ENCODE results near the gene CABP1.

CABP1 gene

DNA sequence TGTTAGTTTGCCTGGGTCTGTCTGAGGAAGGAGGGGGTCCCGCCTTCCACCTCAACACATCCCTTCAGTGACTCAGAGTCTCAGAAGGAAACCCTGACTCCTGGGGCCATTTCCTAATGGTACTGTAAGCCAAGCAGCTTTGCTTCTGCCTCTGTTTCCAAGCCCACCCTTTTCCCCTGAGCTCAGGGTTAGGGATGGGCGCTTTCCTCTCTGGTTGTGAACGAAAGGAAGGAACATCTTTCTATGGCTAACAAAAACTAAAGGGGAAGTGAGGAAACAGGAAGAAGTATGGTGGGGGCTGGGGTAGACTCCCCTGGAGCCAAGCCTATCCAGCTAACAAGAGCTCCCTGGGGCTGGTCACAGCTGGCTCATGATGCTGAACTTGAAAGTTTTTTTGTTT is 58.2 kb downstream of the CABP1 start:
- DNase-seq = no peak

DNA sequence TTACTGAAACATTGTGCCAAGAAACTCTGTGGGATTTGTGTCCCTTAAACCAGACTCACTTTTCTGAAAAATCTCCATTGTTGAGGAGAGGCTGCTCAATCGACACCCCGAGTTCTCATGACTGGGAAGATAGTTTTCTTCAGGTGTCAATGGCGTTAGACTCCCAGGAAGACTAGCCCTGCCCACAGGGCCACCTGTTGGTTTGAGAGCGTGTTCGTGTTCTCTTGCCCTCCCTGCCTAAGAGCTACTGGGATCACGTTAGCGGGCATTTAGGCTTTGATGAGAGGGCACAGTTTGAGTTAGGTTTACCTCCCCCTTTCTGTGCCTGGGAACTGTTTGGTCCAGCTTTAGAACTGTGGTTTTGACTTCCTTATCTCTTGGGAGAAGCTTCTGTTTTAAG is 59.1 kb downstream of the CABP1 start:
- no peak for DNase-seq

DNA sequence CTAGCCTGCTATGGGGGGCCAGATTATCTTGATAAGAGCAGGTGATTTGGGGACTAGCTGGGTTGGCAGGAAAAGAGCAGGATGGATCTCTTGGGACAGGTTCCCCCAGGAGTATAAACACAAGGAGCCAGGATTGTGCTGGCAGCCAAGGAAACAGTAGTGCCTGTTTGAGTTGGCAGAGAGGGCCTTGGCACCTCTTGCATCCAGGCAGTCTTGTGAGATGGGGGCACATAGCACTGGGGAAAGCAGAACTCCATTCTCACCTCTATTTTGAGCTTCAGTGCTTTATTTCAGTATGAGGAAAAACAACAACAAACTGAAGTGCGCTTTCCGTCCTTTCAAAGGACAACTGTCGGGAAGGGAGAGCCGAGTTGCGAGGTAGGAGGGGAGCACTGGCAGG is 60.5 kb downstream of the CABP1 start:
- no peak for DNase-seq

DNA sequence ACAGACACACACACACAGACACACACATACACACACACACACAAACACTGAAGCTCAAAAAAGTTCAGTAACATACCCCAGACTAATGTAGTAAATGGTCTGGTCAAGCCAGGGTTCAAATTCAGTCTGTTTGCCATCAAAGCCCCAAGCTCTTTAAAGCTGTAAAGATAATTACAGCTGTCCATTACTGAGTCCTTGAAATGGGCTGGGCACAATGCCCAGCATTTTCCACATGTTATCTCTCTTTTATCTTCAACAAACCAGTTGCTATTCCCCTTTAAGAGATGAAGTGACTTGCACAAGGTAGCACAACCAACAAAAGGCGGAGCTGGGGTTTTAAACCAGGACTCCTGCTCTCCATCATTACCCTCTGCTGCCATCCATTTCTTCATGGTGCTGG is 62.2 kb downstream of the CABP1 start:
- peak; percentile 53 for DNase-seq

DNA sequence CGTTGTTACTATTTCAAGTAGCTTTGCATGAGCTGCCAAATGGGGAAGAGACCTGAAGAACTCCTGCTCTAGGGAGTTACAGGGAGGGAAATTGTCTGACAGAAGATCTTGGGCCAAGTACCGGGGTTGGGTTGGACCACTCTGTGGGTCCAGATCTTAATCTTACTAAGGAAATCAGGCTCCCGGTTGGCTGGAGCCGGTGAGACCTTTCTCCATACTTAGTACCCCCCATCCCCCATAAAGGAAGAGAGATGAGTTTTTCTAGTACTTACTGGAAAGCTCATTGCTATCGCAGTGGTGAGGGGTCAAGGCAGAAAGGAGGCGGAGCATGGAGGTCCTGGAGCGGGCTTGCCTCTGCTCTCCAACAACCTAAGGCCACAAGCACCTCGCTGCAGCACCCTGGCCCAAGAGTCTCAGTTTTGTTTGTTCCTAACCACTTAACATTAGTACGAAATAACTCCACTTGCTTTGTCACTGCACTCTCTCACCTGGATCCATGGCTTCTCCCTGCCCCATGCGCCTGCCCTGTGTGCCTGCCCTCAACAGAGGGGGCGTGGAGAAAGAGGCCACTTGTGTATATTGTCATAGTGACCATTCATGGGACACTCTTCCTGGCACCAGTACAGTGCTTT is 63.0 kb downstream of the CABP1 start:
- DNase-seq = no peak

DNA sequence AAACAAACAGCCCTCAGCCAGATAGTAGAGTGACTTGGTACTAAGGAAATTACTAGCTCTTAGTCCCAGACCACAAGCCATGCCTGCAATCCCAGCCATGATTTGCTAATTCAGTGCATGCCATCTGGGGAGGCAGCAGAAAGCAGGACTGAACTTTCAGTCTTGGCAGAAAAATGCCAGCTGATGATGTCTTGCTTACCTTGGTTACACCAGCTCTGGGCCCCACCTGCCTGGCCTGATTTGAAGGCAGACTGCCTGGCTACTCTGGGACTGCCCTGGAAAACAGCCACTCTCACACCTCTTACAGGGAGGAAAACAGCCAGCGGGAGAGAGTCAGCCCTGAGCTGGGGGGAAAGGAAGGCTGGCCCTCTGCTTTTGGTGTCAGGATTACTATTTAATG is 65.2 kb downstream of the CABP1 start:
- DNase-seq = no peak

DNA sequence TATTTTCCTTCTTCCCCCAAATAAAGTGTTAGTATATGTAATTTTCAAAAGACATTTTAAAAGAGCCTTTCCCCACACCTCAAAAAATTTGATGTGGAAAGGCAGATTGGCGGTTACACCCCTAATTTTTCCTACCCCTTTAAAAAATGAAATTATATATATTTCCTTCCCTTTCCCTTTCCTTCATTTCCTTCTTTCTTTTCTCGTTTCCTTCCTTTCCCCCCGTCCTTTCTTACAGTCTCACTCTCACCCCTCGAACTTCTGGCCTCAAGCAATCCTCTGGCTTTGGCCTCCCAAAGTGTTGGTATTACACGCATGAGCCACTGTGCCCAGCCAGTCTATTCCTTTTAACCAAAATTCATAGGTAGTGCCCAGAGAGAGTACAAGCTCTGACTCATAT is 65.6 kb downstream of the CABP1 start:
- no peak for DNase-seq

DNA sequence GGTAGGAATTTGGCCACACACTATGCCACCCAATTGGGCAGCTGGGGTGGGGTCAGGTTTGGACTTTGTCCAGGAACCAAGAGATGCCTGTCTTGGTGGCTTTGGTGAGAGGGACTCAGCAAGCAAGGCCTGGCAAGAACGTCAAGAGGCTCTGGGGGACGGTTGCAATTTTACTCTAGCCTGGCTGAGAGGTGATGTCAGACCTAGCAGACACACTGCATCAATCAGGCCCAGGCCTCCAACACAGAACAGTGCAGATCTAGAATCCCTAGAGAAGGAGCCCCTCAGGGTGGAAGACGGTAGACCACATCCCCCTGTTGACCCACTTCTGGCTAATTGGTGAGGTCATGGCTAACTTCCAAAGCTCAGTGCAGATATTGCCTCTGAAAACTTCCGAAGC is 68.2 kb downstream of the CABP1 start:
- no peak for DNase-seq

DNA sequence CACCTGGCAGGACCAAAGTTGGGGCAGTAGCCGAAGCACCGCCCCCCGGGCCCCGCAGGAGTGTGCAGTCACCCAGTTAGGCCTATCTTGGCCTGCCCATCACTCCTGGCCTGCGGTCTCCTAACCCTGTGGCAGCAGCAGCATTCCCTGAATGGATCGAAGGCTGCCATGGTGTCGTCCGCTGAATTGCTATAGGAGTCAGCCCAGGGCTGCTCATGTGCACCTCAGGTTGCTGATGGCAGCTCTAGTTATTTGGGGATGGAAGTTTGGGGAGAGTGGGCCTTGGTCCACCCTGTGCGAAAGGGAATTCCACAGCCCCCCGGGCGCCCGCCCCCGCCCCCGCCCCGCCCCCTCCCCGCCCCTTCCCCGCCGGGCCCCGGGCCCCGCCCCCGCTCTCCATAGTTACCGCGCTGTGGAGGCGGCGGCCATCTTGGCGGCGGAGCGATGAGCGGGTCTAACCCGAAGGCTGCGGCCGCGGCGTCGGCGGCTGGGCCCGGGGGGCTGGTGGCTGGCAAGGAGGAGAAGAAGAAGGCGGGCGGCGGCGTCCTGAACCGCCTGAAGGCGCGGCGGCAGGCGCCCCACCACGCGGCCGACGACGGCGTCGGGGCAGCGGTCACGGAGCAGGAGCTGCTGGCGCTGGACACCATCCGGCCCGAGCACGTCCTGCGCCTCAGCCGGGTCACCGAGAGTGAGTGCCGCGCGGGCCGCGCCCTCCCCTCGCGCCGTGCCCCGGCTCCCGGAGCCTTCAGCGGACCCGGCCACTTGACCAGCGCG is 69.8 kb downstream of the CABP1 start, which contains the start of gene UNC119B:
Gene UNC119B (plus strand): TSS at position 428 of the 774 bp plus-strand sequence. CDS start 17 bp downstream, at position 445.
- DNase-seq = peak; percentile 67

DNA sequence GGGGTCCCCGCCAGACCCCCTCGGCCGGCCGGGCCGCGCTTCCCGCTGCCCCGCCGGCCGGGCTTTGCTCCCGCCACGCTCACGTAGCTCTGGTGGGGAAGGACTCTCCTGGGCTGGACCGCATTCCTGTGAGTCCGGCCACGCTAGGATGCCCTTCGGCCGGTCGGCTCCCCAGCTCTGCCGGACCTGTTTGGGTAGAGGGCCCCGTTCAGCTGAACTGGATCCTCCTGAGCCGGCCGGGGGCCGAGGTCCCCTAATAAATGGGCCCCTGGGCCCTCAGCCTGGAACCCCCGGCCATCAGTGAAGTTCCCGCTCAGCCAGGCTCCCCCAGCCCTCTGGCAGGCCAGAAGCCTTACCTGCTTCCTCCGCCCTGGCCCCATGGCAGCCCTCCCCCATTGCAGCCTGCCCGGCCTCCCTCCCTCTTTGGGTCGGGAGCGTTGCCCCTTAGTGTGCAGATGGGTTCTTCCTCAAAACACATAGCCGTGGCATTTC is 70.4 kb downstream of the CABP1 start:
- no peak for DNase-seq

DNA sequence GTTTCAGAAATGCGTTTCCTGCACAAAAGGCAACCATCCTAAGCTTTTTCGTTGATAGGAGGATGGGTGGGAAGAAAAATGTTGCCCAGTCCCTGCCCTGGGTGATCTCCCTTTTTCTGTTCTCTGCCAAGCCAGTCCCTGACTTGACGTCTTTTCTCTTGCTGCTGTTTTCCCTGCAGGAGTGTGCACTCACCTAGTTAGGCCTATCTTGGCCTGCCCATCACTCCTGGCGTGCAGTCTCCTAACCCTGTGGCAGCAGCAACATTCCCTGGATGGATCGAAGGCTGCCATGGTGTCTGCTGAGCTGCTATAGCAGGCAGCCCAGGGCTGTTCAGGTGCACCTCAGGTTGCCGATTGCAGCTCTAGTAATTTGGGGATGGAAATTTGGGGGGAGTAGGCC is 71.0 kb downstream of the CABP1 start:
- no peak for DNase-seq

DNA sequence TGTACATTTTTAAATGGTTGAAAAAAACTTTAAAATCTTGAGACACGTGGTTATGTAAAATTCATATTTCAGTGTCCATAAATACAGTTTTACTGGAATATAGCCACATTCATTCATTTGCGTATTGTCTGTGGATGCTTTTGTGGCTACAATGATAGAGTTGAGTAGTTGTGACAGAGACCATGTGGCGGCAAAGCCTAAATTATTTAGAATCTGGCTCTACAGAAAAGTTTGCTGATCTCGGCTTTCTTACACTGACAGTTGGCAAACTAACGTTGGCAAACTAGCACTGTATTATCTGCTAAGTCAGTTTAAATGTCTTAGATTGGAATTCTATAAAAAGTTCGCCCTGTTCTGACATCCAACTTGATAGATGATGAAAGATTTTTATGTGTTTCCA is 72.2 kb downstream of the CABP1 start:
- DNase-seq = no peak

DNA sequence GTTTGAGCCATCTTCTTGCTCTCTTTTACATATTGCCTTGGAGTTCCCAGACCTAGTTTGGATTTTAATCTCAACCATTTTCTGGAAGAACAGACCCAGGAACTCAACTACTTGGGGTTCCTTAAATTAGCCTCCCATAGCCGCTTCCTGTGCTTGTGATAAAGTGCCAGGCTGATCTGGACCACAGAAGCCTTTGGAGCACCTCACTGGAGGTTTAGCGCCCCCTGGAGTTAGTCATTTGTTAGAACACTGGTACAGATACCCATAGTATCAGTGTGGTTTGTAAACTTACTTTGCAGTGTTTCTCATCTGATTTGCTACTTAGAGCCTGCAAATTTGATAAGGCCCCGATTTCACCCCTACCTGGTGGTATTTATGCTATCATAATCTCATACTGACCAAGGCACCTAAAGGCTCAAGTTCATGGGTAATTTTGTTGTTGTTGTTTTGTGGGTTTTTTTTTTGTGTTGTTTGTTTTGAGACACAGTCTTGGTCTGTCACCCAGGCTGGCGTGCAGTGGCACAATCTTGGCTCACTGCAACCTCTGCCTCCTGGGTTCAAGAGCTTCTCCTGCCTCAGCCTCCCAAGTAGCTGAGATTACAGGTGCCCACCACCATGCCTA is 73.5 kb downstream of the CABP1 start:
- peak; percentile 81 for DNase-seq
